GM10266 (cell line): ENCODE results near the gene SPATA46.

Experiments used
- DNase-seq: peaks from one replicate; pipeline ENCODE4 v3.0.0; 2012; ENCODE audit errors: extremely low spot score
- CTCF ChIP-seq: IDR thresholded peaks from 2 replicates; pipeline ENCODE4 v1.5.1; 2012; ENCODE audit warnings: mild to moderate bottlenecking, low read depth; ENCODE audit not compliant: control insufficient read depth, insufficient read depth; ENCODE audit errors: missing control alignments

SPATA46 gene

DNA sequence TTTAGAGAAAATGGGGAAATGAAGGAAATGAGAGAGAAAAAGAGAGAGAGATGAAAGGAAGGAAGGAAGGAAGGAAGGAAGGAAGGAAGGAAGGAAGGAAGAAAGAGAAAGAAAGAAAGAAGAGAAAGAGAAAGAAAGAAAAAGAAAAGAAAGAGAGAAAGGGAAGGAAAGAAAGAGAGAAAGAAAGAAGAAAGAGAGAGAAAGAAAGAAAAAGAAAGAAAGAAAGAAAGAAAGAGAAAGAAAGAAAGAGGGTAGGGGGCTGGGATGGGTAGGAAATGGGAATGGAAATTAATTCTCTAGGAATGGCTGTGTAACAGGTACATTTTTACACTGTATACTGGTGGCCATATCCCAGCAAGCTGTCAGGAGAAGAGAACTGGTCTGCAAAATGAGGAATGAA lies 39.6 kb upstream of the SPATA46 start:
- no peak for DNase-seq
- no peak for TF ChIP-seq CTCF

DNA sequence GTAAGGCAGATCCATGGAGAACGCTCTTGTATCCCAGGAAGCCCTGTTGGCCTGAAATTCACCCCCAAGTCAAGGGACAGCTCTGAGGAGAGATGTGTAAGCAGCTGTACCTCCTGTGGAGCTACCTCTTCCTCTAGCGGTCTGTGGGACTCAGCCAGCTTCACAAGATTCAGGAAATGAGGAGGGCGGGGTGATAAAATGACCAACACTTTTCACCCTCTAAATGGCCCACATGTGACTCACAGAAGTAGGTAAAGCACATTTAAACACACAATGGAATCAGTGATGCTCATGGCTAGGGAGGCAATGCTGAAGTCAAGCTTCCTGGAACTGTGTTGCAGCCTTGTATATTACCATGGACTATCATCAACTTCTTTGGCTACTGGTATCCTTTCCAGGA lies 35.3 kb upstream of the SPATA46 start, which contains the start of gene SH2D1B:
Gene SH2D1B (minus strand): TSS at position 135 of the 400 bp plus-strand sequence. CDS start 120 bp downstream, at position 15.
- DNase-seq, result no peak
- no peak for TF ChIP-seq CTCF

DNA sequence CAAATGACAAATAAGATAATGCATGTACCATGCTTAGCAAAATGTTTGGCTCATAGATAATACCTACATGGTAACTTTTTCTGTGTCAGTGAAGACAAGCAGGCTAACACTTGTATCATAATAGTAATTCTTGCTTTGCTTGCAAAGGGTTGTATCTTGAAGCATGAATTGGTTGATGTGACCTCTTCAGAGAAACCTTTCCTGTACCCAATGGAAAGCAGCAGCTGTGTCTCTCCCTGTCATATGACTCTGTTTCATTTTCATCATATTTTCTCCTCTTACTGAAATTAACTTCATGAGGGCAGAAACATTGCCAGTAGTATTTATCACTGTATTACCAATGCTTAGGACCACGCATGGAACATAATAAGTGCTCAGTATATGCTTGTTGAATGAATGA lies 30.9 kb upstream of the SPATA46 start:
- DNase-seq, result no peak
- no peak for TF ChIP-seq CTCF

- DNase-seq, result no peak
- no peak for TF ChIP-seq CTCF
Measured at GRCh38 chr1:162406811-162407210, 30.2 kb upstream of the SPATA46 start.

GRCh38 chr1:162405800-162406199 lies 29.1 kb upstream of the SPATA46 start:
- no peak for DNase-seq
- TF ChIP-seq CTCF, result no peak

- TF ChIP-seq CTCF, result no peak
- DNase-seq, result no peak
Measured at GRCh38 chr1:162404550-162405160, 28.0 kb upstream of the SPATA46 start.

DNA sequence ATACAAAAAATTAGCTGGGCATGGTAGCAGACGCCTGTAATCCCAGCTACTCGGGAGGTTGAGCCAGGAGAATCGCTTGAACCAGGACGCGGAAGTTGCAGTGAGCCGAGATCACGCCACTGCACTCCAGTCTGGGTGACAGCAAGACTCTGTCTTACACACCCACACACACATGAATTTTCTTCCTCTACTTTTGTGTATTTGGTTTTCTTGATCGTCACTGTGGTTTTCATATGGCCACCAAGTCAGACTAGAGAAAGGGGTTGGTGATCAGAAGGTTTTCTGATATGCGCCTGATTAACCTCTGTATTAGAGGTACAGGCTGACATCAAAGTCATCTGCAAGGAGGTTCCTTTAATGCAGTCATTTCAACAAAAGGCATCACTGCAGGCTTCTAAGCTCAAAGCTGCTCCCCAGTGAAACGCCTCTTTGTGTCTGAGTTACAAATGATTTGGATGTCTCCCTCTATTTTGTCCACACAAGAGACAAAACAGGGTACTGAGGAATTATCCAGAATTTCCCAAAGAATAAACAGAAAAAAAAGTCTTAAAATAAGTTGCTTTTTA lies 24.2 kb upstream of the SPATA46 start:
- no peak for TF ChIP-seq CTCF
- no peak for DNase-seq
